SU-DHL-6 (cell line): ENCODE measurements around the gene KLHL40.

Source experiments
- H2AFZ ChIP-seq: fragments of 200-600 bp; sonication (generic); 2 replicates; pipeline ENCODE4 v1.6.1; 2014; ENCODE audit warnings: low read depth, mild to moderate bottlenecking, moderate library complexity, mixed read lengths, antibody characterized with exemption, low read length; ENCODE audit not compliant: severe bottlenecking
- H3F3A ChIP-seq: fragments of 200-600 bp; shearing (Covaris generic); 2 replicates; pipeline ENCODE4 v1.6.0; 2016; ENCODE audit warnings: antibody characterized with exemption, mild to moderate bottlenecking; ENCODE audit not compliant: insufficient read depth
- H3K27ac ChIP-seq: fragments of 200-600 bp; sonication (generic); 2 replicates; pipeline ENCODE4 v1.5.1; 2016; ENCODE audit warnings: low read depth, mild to moderate bottlenecking, low read length, moderate library complexity, mixed read lengths
- H3K27me3 ChIP-seq: fragments of 200-600 bp; sonication (generic), shearing (Covaris generic); 2 replicates; pipeline ENCODE4 v1.6.0; 2014; ENCODE audit warnings: mild to moderate bottlenecking, low read length
- H3K36me3 ChIP-seq: fragments of 200-600 bp; sonication (generic); 2 replicates; pipeline ENCODE4 v1.6.1; 2014; ENCODE audit warnings: mild to moderate bottlenecking, low read length, mixed read lengths
- H3K4me2 ChIP-seq: fragments of 300-600, 200-600 bp; shearing (Covaris generic), sonication (generic); 2 replicates; pipeline ENCODE4 v1.6.0; 2014; ENCODE audit warnings: low read length, low read depth, mild to moderate bottlenecking; ENCODE audit not compliant: poor library complexity, severe bottlenecking
- H3K4me3 ChIP-seq: fragments of 200-600 bp; sonication (generic); 2 replicates; pipeline ENCODE4 v1.5.1; 2014; ENCODE audit warnings: antibody characterized with exemption, low read length, mild to moderate bottlenecking, mixed read lengths; ENCODE audit not compliant: insufficient read depth, poor library complexity, severe bottlenecking
- H3K79me2 ChIP-seq: fragments of 200-600 bp; sonication (generic); 2 replicates; pipeline ENCODE4 v1.6.1; 2014; ENCODE audit warnings: mild to moderate bottlenecking, low read length, moderate library complexity; ENCODE audit not compliant: insufficient read depth
- H3K9ac ChIP-seq: fragments of 200-600 bp; sonication (generic); 2 replicates; pipeline ENCODE4 v1.7.0; 2014; ENCODE audit warnings: mild to moderate bottlenecking, low read length
- H3K9me2 ChIP-seq: fragments of 200-600 bp; sonication (generic); replicated peaks from 2 replicates; pipeline ENCODE4 v1.6.1; 2014; ENCODE audit warnings: low read length; ENCODE audit not compliant: insufficient read depth
- H3K9me3 ChIP-seq: fragments of 200-600 bp; sonication (generic); 2 replicates; pipeline ENCODE4 v1.6.1; 2014; ENCODE audit warnings: low read length, mixed read lengths; ENCODE audit not compliant: insufficient read depth
- H4K20me1 ChIP-seq: fragments of 200-600 bp; sonication (generic); 2 replicates; pipeline ENCODE4 v1.6.1; 2014; ENCODE audit warnings: low read depth, mild to moderate bottlenecking, antibody characterized with exemption, low read length, moderate library complexity, mixed read lengths
- CTCF ChIP-seq: fragments of 200-600 bp; sonication (generic); IDR thresholded peaks from one replicate; pipeline ENCODE4 v1.5.1; 2017; ENCODE audit warnings: antibody characterized with exemption, mild to moderate bottlenecking, low read length, moderate library complexity; ENCODE audit not compliant: insufficient read depth, poor library complexity, severe bottlenecking
- EZH2phosphoT487 ChIP-seq: fragments of 200-600 bp; sonication (generic), shearing (Covaris generic); conservative IDR thresholded peaks from 2 replicates; pipeline ENCODE4 v1.6.1; 2018; ENCODE audit warnings: mild to moderate bottlenecking, antibody characterized with exemption, low read length, moderate library complexity, mixed read lengths

The KLHL40 gene

GRCh38 chr3:42666022-42666421, 19.3 kb upstream of the KLHL40 start:
- Histone ChIP-seq H3K9me2 (no peaks in the 10 kb centered on the region), H3K36me3 (no peaks in the 10 kb centered on the region), H3K9me3 (no peaks in the 10 kb centered on the region), H3K27ac (no peak overlapping the region), H2AFZ (no peak overlapping the region), H3K27me3 (no peaks in the 10 kb centered on the region), H3K4me2 (no peak overlapping the region), H3K79me2 (no peaks in the 10 kb centered on the region), H3K4me3 (no peak overlapping the region), H4K20me1 (no peaks in the 10 kb centered on the region), H3F3A (no peaks in the 10 kb centered on the region), H3K9ac (no peak overlapping the region)
- TF ChIP-seq CTCF = no peak
- no peak for TF ChIP-seq EZH2phosphoT487

GRCh38 chr3:42666577-42666998, 18.7 kb upstream of the KLHL40 start:
- no peak overlapping the region for H3K27ac ChIP-seq

GRCh38 chr3:42667096-42667522, 18.2 kb upstream of the KLHL40 start:
- Histone ChIP-seq H2AFZ (no peak overlapping the region), H3F3A (no peaks in the 10 kb centered on the region), H3K79me2 (no peaks in the 10 kb centered on the region), H3K9ac (no peak overlapping the region), H3K27ac (no peak overlapping the region), H3K27me3 (no peaks in the 10 kb centered on the region), H4K20me1 (no peaks in the 10 kb centered on the region), H3K4me3 (no peak overlapping the region), H3K4me2 (no peak overlapping the region), H3K36me3 (no peaks in the 10 kb centered on the region), H3K9me2 (no peaks in the 10 kb centered on the region), H3K9me3 (no peaks in the 10 kb centered on the region)
- TF ChIP-seq EZH2phosphoT487 = no peak
- no peak for TF ChIP-seq CTCF

More at GRCh38 chr3:42666577-42666998, 18.7 kb upstream of the KLHL40 start:
- Histone ChIP-seq H3K9ac (no peak overlapping the region), H2AFZ (no peak overlapping the region), H3K4me3 (no peak overlapping the region), H3K36me3 (no peaks in the 10 kb centered on the region), H3K4me2 (no peak overlapping the region), H3F3A (no peaks in the 10 kb centered on the region), H3K79me2 (no peaks in the 10 kb centered on the region), H3K9me3 (no peaks in the 10 kb centered on the region), H3K27me3 (no peaks in the 10 kb centered on the region), H3K9me2 (no peaks in the 10 kb centered on the region), H4K20me1 (no peaks in the 10 kb centered on the region)
- TF ChIP-seq EZH2phosphoT487 (no peak), CTCF (no peak)
